Pulmonary artery endothelial cell (primary cell): Measurements from ENCODE around the gene PTH1R. TPM values are rescaled to one million over a fixed set of nuclear protein-coding genes. Genes with fewer than 3 reads are reported as not detected.

Experiments
- DNase-seq: peaks from one replicate; pipeline ENCODE4 v3.0.0-alpha.2; 2011; ENCODE audit warnings: low read depth, low spot score
- total RNA-seq: library from RNA; depleted of rRNA; stranded (reverse); fragments of >200 nt; gene quantifications from 2 replicates; pipeline ENCODE4 v1.2.3, GENCODE V29; 2014

The PTH1R gene
- total RNA-seq, 1 donor from 2014 or later = 0.40 TPM

DNA sequence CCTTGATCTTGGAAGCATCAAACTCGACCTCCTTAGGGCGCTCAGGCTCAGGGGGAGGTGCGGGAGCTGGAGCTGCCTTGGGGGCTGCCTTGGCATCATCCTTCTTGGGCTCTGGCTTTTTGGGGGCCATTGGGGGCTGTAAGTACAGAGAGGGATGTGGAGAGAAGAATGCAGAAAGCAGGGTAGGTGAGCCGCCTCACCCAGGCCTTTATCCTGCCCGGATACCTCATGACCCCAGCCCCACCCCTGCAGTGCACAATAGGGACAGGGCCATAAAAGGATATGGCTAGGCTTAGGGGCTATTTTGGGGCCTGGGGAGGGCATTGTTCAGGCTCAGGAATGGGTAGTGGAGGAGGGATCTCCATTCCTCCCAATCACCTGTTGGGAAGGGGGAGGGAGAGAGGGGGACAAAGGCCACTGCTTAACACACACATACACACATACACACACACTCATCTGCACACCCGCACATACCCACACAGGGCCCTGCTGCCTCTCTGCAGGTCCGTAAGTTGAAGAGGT lies 14.2 kb upstream of the PTH1R start, which contains the start of gene MYL3:
MYL3 (minus strand) TSS at position 184 of the 522 bp plus-strand sequence; CDS start at position 130, 54 bp downstream.
- DNase-seq = no peak

DNA sequence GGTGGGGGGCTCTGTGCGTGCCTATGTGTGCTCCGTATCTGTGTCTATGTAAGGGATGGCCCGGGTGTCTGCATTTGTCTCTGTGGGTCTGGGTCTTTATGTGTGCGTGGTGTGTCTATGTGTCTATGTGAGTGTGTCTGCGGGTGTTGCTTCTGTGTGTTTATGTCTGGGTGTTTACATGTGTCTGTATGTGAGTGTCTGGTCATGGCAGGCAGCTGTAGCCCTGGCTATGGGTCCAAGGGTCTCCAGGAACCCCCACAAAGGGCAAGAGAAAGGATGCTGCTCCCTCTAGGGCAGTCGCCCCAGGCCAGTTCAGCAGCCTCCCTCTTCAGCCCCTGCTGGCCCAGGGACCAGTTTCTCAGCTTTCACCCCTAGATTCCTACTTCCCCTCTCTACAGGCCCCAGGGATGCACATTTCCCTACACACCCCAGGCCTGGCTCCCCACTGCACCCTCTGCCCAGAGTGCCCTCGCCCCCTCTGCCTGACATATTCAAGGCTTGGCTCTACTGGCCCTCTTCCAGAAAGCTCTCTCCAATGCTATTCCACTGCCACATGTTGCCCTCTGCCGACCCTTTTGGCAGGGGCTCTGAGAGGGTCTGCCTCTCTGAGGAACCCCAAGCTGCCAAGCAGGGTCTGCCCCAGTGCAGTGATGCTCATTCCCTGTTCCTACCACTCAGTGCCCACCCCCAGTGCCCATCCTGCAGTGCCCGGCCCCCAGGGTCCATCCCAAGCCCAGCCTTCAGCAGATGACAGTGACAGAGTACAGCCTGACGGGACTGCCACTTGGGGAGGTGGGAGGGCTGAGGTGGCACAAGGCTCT lies 13.2 kb upstream of the PTH1R start:
- no peak for DNase-seq

DNA sequence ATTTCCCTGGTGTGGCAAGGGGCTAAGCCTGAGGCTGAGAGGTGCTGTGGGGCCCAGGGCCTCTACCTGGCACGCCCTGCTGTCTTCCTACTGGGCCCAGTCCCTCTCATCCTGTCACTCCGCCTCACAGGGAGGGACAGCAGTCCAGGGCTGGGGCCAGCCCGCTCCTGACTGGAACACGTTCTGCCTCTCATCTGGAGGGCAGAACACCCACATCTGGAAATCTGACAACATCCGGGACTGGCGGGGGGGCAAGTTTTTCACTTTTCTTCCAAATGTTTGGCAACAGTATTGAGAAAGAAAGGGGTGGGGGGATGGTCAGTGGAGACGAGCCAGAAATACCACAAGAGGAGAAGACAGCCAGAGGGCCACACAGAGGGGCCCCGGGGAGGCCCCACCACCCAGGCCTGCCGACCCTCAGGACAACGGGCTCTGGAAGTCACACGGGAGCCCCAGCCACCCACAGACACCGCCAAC lies 12.5 kb upstream of the PTH1R start:
- no peak for DNase-seq

DNA sequence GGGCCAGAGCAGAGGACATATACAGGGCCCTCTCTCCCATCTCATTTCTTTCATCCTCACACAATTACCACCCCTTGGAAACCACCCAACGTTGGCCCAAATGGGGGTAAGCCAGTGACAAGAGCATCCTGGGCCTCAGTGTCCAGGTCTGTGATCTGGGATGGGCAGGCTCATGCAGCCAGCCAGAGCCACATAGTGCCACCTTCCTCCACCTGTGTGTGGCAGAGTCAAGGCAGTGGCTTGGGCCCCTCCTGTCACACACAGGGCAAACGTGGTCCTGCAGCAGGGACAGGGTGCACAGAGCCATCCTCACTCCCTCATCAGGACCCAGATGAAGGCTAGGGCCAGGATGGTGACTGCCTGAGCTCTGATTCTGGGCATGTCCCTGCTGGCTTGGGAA lies 12.0 kb upstream of the PTH1R start:
- no peak for DNase-seq

DNA sequence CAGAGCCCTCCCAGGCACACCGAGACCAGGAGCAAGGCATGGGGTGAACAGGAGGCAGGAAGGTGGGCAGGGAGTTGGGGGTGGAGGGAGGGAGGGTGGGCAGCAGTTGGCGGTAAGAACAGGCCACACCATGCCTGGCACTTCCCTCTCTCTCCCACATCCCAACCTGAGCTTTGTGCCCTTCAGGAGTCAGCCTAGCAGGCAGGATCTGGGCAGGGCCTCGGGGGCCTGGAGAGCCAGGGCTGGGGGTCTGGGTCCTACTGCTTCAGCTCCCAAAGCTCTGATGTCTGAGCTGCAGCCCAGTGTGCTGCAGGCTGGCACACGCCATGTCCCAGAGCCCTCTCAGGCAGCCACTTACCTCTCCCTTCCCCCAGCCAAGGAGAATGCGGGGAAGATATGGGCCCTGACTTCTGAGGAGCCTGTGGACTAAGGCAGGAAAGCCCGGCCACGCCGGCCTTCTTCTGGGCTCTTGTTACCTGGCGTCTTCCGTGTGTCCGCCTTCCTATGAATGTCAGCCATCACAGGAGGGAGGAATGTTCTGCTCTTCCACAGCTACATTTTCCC lies 11.4 kb upstream of the PTH1R start:
- no peak for DNase-seq

DNA sequence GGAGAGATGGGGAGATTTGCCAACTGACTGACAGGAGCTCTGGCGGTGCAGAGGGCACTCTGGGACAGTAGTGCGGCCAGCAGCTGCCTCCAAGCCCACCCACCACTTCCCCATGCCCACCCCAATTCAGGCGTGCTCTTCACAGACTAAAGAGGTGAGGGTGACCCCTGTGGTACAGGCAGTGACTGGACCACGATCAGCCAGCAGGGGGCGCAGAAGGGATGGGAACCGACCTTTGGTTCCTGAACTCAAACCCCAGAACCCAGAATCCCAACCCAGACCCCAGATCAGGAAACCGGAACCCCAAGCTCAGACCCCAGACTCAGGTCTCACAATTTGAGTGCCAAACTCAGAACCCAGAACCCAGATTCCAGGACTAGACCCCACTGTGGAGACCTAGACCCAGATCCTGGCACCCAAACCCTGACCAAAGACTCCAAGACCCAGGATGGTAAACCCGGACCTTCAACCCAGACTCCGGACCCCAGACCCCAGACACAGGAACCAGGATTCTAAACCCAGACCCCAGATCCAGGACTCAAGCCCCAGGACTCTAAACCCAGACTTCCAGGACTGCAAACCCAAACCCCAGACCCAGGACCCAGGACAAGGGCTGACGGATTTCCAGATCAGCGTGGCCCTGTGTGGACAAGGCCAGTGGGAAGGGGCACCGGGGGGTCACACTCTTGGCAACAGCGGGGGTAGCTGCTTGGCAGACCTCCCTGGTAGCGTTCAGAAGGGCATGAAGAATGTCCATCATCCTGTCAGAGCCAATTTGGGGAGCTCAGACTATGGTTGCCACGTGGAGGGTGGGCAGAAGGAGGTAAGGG lies 10.6 kb upstream of the PTH1R start:
- DNase-seq = no peak

DNA sequence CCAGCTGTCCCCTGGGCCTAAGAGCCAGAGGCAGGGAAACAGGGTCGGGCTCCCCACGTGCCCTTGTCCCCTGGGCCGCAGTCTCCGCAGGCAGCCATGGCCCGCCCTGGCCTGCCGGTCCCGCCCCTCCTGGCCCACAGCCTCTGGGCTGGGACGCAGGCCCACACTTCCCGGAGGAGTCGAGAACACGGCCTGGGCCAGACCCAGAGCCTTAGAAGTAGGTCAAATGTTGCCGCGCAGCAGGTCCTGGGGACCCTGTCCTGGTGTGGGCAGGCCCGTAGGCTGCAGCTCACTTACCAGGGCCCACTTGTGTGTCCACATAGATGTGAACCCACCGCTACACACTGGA lies 10.0 kb upstream of the PTH1R start:
- DNase-seq = no peak

DNA sequence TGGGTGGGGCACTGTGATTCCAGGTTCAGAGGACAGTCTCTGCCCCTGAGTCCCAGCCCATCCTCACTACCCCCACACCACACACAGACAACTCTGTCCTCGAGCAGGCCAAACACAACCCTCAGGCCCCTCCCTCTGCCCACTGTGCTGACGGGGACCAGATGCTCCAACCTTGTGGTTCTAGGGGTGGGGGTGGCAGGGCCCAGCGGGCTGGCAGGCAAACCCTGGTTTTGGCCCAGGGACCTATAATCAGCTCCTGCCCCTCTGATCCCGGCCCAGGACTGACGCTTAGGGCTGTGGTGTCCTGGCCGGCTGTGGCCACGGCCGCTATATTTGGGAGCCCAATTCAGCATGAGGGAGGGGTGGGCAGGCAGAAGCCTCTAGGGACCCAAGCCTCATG lies 9.2 kb upstream of the PTH1R start:
- DNase-seq = no peak

DNA sequence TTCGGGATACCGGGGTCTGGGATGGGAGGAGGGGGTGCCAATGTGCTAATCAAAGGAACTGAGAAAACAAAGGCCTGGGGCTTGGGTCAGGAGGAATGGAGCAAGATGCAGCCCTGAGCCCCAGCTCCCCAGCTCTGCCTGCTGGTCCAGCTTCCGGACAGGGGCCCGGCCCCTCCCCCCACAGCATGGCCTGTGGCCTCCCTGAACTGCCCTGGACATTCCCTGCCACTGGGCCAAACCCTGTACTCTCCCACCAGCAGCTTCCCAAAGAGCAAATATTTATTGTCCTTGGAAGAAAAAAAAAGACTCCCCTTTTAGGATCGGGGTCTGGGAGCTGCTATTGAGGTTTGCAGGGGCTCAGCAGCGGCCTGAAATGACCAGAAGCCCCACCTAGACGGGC lies 8.6 kb upstream of the PTH1R start:
- DNase-seq = no peak

DNA sequence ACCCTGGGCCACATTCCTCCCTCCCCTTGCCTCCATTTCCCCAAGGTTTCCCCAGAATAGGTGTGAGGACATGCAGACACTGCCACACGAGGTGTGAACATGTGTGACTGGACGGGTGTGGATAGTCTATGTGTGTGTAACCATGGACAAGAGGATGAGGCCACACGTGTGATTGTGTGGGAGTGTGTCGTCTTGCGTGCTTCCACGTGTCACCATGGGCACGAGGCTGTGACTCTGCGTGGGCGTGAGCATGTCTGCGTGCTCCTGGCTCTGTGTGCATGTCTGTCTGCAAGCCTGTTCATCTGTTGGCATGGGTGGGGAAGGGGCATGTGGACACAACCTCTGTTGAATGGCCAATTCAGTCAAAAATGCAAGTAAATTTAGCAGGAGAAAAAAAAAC lies 8.1 kb upstream of the PTH1R start:
- no peak for DNase-seq

DNA sequence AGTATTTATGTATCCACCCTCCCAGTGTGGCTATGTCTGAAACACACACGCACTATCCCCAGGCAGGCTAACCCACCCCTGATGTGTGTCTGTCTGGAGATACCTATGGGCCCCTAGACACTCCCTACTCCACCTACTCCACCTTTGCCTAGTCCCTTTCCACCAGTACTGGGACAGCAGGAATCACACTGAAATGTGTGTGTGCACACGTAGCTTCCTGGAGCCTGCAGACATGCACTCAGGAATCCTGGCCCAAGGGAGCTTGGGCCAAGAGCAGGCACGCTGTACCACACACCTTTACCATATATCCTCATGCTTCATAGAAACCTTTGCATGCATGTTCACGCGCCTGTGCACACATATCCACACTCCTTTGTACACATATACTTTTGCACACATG lies 6.9 kb upstream of the PTH1R start:
- DNase-seq = no peak

DNA sequence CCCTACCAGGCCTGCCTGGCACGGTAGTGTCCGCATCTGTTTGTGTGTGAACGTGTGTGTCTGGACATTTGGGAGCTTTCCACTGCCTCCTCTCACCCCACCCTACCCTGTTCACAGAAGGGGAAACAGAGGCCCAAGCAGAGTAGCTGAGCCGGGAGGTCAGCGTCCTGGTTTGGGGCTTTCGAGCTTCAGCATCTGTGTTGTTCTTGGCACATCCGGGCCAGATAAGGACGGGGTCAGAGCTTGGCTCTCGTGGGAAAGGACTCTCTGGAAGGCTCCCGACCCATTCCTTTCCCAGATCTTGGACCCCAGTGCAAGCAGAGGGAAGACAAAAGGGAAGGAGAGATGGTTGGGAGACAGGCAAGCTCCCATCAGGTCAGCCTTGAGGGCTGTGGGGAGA lies 6.3 kb upstream of the PTH1R start:
- DNase-seq = peak; percentile 46

DNA sequence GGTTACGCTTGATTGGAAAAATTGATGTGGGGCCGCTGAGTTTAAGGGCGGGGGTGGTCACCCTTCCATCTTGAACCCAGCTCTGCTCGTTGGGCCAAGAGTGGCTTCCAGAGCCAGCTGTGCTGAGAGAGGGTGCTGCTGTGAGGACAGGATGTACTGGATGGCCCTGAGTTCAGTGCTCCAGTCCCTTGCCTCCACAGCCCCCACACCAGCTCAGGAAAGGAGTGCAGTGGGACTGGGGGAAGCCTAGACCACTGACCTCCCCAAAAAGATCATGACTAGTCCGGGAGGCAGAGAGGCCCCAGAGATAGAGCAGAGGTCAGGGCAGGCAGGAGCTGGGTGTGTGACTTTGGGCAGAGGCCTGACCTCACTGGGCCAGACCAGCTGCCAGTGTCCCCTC lies 4.0 kb upstream of the PTH1R start:
- DNase-seq = no peak

DNA sequence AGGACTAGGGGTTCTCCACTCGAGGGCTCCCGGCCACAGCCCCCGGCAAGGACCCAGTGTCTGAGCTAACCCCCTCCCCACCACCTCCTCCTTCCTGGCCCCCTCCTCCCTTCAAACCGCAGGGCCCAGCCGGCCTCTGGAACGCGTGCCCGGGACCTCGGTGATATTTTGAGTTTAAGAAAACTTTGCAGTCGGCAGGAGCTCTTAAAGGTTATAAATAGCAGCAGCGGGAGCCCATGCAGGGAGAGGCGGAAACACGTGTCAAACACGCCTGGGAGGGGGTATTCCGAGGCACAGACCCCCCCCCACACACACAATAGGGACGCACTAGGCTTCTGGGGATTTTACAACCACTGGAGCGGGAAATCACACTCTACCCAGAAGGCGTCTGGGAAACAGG lies 3.1 kb upstream of the PTH1R start:
- no peak for DNase-seq

DNA sequence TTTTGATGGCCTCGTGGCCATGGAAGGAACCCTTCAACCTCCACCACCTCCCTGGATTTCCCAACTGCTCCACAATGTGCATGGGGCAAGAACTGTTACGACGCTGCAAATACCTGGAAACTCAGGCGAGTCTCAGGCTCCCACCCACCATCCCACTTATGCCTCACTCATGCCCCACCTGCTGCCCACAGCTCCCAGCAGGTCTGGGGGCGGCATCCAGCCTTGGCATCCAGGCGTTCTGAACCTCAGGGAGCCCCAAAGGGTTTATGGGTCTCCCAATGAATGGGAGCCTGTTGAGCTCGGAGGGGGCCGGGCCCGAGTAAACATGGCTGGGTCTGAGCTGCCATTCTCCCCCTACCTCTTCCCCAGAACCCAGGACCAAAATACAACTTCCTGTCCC lies 2.0 kb upstream of the PTH1R start:
- no peak for DNase-seq

DNA sequence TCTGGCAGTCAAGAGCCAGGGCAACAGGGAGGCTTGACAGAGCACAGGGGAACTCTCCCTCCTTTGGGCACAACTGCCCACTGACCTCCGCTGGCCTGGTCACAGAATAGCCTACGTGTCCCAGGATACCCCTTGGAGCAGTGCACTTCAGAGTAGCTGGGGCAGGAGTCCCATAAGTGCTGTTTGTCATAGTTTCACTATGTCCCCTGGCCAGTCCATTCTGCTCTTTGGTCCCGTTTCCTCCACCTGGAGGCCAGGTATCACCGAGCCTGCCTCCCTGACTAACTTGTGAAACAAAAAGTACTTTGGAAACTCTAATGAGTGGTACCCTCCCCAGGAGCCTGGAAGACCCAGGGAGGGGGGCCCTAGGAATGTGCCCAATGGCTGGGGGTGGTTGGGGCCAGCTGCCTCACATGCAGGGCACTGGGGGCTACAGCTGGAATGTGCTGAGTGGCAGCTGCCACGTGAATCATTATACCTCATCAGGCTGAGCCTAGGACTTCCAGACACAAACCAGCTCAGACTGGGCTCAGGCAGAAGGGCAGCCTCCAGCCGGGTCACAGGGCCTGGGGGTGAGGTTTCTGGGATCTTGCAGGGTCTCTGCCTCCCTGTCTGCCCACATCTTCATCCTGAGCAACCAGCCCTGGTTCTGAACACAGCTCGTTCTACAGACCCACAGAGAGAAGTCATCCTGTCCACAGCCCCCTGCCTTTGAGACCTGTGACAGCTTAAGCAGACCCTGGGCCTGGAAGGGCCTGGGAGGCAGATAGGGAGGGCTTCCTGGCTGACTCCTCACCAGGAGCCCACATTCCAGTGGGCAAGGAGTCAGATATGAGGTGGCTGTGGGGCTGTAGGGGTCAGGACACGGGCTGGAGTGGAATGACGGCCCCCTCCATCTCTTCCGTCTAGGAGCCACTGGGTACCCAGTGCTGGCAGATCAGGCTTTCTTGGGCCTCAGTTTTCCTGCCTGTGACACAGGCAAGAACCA lies 914 bp upstream of the PTH1R start:
- DNase-seq = no peak

DNA sequence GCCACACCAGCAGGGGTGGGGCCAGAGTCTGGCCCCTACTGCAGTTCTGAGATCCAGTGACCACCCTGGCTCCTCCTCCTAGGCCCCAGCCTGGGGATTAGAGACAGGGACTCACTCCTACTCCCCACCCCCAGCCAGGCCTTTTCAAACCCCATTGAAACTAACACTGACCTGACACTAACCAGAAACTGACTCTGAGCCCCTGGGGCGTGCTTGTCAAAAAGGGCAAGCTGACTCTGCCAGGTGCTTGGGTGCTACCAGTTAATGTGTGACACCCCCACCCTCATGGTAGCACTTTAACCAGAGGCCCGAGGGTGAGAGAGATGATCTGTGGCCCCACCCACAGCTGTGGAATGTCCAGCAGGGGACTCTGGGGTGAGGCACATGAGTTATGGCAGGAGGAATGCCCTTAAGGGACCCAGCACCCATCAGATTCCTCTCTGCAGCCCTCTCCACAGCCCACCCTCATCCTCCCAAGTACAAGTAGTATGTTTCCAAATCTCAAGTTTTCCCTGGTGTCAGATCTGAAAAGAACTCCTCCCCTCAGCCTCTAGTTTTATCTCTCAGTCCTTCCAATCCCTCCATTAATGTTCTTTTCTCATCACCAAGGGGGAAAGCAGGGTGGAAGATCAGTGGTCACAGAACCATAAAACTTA lies 1.4 kb downstream of the PTH1R start:
- no peak for DNase-seq

DNA sequence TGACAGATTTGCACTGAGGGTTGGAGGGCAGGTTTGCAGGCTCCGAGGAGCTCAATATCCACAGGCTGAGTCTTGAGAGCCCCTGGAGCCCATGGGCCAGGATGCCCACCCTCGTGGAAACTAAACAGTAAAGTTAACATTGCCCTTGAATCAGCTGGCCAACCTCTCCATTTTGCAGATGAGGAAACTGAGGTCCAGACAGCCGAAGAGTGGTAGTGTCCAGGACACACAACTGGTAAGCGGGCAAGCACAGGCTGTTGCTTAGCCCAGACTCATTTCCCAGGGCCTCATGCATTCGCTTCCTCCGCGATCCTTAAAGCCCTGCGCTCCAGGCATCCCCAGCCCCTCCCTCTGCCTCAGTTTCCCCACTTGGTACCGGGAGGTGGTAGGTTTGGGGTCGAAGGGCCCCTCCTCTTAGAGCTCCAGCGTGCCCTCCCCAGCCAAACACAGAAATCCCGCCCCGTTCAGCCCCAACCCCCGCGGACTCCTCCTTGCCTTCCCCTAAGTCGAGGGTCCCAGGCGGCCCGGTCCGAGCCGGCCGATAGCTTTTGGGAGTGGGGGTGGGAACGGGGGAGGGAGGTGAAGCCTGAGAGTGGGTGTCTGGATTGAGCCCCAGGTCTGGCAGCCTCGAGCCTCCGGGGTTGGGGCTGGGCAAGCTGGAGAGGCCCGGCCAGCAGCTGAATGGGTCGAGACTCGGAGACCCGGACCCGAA lies 3.5 kb downstream of the PTH1R start:
- no peak for DNase-seq

DNA sequence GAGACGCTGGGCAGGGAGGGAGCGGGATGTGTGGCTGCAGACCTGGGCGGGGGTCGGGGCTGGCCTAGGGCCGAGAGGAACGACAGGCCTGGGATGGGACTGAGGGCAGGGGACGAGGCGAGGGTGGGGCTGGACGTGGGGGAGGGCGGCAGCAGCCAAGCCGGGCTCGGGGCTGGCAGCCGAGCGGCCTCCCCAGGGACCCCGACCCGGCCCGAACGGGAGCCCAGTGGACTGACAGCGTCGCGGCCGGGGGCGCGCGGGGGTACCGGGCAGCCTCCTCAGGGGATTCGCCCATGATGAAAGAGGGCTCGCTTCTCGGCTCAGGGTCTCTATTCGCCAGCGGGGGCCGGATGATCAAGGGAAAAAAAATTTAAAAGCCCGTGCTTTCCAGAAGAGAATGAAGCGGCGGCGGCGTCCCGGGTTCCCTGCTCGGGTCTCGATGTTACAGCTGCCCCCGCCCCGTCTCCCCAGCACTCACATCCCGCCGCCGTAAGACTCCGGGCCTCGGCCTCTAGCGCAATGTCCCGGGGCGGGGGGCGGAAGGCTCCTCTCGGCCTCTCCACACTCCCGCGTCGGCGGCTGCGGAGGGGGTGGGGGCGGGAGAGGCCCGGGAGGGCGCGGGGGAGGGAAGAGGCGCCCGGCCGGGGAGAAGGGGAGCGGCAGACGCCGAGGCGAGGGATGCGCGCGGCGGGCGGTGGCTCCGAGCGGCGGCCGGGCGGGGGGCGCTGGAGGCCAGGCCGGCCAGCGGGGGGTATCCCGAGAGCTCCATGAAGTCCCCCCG lies 4.3 kb downstream of the PTH1R start:
- no peak for DNase-seq
